SH-SY5Y (cell line): ENCODE data around the gene DYRK2.

ENCODE experiments used
- GATA2 ChIP-seq: IDR thresholded peaks from 2 replicates; pipeline ENCODE4 v1.6.1; 2011; ENCODE audit warnings: mild to moderate bottlenecking, low read depth, low read length
- GATA3 ChIP-seq: IDR thresholded peaks from 2 replicates; pipeline ENCODE4 v1.6.1; 2011; ENCODE audit warnings: low read depth, mild to moderate bottlenecking, low read length, moderate library complexity

- no peak for TF ChIP-seq GATA2
- TF ChIP-seq GATA3, result no peak
These were observed 28.6 kb downstream of the DYRK2 start for GRCh38 chr12:67677166-67677565.
